Measurements from ENCODE around the gene APOA1.
A peak's percentile ranks its signal among the peaks of the same experiment; 100 is the strongest.
"Not testable (repeated sequence)": the region's sequence is repeated elsewhere in the genome, so short reads cannot be mapped to it uniquely, and the experiment has no call there.

Gene APOA1

DNA sequence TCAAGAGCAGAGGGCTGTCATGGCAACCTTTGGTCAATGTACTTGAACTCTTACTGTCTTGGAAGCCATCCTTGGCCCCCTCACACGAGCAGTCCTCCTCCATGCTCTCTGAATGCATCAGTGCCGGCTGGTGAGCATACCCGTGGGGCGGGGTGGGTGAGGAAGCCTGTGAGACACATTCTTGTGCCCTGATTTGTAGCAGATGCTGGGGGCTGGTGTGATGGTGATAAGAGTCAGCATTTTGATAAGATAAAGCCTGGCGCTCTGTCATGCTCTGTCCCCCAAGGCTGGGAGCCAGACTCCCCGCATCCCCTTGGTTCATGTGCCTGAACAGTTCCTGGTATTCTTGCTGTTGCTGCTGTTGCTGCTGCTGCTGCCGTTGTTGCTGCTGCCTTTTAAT, 20.5 kb upstream of the APOA1 start:
- DNase-seq (ENCODE audit: low read depth in 2 of 2): no peak

DNA sequence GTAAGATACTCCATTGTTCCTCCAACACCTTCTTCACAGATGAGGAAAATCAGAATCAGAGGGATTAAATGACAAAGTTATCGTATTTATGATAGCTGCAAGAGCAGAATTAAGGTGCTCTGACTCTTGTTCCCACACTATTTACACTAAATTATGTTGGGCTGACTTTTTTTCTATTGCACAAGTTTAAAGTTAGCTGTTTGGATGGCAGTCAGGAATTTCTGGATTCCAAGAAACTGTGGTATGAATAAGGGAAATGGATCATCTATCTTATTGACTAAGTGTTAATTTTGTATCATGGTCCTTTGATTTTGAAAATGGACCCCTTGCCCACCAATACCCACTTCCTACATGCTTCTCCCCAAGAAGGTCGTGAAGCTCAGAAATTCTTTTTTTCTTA, 19.9 kb upstream of the APOA1 start:
- no peak for DNase-seq (ENCODE audit: low read depth in 2 of 2)

DNA sequence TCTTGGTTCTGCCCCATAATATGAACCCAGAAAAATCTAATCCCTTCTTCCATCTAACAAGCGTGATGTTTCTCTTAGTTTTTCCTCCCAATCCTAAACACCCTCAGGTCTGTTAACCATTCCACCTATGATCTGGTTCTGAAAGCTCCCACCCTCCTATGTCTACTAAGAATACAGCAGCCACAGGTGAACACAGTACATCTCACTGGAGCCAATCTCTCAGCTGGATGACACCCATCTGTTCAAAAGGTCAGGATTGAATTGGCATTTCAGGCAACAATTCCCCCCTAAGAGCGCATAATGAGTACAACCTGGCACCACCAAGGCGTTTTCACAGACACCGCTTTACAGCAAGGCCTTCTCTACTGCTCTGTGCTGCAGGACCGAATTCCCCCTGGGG, 19.0 kb upstream of the APOA1 start:
- DNase-seq (ENCODE audit: low read depth in 2 of 2): no peak

DNA sequence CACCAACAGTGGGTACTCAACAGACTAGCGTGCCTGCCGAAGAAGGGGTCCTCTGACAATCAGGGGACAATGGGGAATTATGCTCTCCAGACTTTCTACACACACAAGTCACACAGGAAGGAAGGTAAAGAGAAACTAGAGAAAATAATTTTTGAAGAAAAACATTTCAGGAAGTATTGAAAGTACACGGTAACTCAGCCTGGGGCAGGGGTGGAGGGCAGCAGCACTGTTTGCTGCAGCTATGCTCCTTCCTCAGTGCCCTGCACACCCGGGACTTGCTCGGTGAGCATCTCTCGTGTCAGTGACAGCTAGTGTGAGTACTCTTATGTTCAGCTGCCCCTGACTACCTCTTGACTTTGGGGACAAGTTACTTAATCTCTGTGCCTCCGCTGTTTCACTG, 18.0 kb upstream of the APOA1 start:
- DNase-seq (ENCODE audit: low read depth in 2 of 2): no peak

DNA sequence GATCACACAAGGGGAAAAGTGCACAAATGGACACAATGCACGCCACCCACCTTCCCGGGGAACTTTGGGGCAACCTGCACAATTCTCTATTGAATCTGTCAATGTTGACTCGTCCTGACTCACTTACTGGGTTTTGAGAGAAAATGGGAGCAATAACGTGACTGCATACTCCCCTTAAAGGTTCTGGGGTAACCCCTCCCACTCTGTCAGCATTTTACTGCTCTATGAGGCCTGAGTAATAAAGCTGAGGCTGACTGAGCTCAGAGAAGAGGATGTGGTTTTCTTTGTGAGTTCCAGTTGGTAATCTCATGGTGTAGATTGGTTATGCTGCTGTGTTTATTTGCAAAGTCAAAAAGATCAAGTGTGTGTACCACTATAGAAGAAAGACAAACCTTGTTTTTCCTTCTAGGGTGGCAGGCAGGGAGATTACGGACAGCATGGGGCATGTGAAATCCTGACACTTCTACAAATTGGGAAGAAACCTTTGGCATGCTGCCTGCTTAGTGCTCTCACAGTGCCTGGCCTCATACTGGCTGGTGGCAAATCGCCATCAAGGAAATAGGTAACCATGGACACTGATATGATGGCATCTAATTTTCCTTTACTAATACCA, 16.1 kb upstream of the APOA1 start:
- no peak for DNase-seq (ENCODE audit: low read depth in 2 of 2)

DNA sequence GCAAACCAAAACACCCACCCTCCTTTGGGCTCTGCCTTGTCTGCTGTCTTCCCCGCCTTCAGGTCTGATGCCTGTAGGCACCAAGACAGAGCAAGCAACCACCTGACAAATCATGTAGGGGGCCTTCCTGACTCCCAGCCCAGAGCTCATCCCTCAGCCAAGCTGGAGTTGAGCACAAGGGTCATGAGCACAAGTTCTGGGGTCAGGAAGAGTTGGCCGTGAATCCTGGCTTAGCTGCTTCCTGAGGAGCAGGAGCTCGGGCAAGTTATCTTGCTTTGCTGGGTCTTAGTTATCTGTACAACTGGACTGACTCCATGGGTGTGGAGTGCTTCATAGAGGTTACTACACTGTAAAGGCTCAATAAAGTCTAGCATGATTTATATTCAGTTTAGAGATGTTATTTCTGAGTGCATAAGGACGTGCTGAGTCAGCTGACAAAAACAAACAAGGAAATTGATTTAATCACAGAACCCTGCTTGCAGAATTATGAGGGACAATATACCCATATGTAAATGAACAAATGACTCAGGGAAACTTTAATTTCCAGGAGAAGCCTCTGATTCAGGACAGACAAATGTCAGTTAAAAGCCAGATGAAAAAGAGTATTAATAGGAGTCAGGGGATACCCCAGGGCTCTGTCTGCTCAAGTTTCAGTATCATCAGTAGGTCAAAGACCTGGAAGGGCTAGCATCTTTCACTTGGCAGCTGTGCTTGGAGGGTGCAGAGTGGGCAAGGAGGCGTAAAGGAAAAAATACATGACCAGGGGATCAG, 15.0 kb upstream of the APOA1 start:
- DNase-seq (ENCODE audit: low read depth in 2 of 2): no peak

DNA sequence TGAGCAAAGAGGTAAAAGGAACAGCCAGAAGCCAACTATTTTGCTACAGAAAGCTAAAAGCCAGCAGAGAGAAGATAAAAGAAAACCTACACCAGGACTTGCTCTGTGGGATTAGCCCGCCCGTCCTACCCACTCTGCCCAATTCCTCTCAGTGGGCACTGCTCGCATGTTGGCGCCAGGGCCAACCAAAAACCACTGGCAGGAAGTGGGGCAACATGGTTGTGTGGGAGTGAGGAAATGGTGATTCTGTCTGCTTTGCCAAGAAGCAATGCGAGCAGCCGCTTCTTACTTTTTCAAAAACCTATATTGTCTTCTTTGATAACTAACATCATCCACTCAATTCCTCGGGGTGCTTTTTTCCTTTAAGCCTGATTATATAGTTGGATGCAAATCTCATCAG, 14.2 kb upstream of the APOA1 start:
- DNase-seq (ENCODE audit: low read depth in 2 of 2): peak in 1 of 2 donors; percentile 33

DNA sequence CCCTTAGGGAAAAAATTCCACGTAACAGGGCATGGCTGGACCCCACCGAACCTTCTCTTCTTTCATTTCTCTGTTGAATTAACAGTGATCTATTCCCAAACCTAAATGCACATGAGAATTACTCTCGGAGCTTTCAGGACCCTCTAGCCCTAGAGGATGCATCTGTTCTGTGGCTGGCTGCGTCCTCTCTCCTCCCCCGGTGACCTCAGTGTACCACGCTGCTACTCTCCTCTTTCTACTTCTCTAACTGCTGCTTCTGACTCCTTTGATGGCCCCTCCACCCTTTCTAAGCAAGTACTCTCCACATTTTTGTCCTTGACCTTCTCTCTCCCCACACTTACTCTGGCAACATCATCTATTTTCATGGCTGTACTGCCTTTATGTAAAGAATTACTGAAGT, 12.1 kb upstream of the APOA1 start:
- no peak for DNase-seq (ENCODE audit: low read depth in 2 of 2)

DNA sequence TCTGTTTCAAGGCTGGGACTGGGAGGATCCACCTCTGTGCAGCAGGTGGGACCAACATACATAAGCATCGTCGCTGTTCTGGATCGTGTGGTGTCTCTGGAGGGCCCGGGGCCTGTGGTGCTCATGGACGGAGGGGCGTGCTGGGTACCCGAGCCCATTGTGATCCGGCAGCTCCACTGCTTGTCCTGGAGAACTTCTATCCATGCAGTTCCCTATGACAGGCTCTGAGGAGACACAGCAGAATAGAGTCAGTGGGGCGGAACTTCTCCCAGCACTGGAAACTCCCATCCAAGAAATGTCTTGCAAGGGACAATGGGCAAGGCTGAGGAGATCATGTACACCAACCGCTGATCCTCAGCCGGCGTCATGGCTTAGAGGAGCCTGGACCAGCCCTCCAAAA, 11.6 kb upstream of the APOA1 start:
- no peak for DNase-seq (ENCODE audit: low read depth in 2 of 2)

DNA sequence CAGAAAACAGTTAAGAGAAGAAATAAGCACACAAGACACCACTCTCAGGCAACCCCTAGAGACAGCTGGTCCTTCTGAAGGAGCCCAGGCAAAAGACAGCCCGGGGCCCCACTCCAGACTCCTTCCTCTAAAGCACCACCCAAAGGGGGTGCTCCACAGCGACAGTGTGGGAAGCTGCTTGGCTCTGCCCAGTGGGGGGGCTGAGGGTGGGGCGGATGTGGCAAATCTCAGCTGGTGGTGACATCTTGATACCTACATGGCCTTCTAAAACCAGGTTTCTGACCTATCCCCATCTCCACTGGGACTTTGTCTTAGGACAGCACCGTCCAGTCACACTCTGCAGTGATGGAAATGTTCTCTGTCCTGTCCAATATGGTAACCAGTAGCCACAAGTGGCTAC, 10.2 kb upstream of the APOA1 start:
- DNase-seq (ENCODE audit: low read depth in 2 of 2): no peak

DNA sequence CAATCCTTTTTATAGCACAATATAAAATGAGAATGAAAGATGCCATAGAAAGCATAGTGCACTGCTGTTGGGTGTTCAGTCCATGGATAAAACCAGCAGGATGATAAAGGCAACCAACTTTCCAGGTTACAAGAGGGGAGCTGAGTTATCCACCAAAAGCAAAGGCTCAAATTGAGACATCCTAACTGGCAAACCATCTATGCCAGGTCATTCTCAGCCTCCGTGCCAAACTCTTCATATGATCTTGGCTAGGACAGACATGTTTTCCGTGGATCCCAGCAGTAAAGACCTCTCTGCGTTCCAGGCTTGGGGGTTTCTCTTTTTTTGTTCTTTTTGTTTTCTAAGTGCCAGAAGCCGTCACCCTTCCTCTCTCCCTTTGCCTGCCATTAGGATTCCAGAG, 7.3 kb upstream of the APOA1 start:
- DNase-seq (ENCODE audit: low read depth in 2 of 2): no peak

DNA sequence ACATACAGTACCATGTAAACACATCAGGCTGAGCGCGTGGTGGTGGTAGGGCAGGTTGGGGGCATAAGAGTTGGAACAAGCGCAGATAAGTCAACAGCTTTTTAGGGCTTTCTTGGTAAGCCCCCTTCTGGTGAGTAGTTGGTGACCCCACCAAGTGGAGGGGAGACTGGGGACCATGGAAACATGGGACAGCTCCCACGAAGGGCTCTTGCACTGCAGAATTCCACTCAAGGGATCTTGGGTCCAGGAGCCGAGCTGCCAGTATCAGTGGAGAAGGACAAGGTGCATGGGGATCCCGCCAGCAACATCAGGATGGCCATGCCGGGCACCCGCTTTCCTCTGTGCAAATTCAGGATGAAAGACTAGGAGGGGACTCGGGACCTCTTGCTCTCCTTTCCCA, 6.2 kb upstream of the APOA1 start:
- DNase-seq (ENCODE audit: low read depth in 2 of 2): no peak

DNA sequence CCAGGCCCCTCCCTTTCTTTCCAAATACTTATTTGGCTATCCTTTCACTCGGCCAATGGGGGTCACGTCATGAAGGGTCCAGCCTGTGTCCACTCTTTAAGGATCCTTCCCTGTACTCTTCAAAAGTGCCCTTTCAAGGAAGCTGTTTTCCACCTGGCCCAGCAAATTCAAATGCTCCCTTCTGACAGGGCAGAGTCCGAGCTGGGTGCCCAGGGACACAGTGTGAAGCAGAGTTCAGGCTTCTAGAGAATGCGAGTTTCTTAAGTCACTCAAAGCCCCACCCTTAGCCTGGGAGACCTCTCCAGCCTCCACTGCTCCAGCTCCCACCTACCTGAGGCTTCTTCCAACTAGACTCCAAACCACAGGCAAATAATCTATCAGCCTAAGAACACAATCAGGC, 5.5 kb upstream of the APOA1 start:
- DNase-seq (ENCODE audit: low read depth in 2 of 2): no peak

DNA sequence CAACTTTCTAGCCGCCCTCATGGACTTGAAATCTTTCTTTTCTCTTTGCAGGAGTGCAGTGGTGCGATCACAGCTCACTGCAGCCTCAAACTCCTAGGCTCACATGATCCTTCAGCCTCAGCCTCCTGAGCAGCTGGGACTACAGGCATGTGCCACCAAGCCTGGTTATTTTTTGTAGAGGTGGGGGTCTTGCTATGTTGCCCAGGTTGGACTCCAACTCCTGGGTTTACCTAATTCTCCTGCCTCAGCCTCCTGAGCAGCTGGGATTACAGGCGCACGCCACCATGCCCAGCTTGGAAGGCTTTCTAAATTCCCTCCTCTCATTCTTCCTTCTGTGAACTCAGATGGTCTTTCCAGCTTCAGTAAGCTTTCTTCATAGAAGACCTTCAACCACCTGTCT, 4.7 kb upstream of the APOA1 start:
- no peak for DNase-seq (ENCODE audit: low read depth in 2 of 2)

DNA sequence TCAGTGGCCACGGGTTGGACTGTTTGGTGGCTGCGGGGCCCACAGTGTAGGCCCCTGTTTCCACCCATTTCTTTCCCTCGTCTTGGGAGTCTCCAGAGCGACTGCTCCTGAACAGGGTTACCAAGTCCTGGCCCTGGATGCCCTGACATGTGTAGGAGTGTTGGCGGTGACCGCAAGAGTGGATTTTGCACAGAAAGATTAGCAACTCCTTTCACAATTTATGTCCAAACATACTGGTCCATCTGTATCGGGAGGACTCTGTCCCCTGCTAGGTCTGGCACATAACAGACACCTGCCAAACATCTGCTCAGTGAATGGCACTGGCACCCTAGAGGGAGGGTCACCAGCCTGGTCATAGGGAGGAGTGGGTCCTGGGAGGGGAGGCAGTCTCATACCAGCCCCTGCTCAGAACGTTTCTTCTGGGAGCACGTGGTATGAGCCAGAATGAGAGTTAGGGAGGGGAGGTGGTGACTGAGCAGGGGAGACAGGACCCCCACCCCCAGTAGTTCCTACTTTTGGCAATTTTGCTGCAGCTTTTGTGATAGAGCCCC, 3.4 kb upstream of the APOA1 start:
- DNase-seq (ENCODE audit: low read depth in 2 of 2): no peak

DNA sequence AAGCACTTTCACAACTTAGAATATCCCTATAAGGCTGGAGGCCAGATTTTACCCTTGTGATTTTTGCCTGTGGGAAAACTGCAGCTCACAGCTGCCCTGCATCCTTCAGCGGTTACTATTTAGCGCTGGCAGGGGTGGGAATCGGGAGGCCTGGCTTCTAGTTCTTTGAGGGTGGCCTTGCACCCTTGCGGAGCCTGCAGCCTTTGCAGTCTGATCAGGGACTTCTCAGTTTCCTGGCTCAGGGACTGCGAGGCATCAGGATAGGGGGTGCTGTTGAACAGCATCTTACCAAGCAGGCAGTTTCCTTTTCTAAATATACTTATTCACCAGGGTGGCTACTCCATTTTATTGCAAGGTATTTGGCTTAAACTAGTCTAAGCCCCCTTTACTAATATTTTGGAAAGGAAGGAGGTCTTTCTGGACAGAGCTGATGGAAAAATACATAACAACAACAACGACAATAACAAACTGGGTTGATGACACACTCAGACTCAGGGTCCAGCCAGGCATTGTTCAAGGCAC, 2.9 kb upstream of the APOA1 start:
- DNase-seq (ENCODE audit: low read depth in 2 of 2): no peak

DNA sequence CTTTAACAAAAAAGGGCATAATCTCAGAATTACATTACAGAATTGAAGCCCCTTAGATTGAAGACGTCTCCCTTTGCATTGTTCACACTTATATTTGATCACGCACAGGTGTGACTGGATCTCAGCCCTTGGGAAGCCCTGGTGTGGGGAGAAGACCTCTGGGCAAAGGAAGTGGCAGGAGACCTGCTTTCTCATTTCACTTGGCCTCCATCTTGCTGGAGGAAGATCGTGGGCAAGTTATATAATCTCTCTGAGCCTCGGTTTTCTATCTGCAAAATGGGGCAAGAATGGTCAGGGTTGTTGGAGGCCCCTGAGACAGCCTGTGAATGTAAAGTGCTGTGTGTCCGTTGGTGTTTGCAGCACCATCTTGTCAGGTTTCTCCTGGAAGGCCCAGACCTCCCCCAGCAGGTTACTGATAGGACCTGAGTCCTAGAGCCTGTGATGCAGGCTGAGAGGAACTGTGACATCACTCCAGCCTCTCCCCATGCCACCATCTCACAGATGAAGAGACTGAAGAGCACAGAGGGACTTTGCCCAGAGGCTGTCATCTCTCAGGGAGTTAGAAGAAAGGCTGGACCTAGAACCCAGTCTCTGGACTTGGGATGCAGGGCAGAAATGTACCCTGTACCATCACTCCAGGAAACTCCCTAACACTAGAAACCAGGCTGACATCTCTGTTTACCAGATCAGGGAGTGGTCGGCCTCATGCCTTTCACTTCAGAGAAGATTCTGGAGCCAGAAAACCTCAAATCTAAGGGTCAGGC, 1.1 kb upstream of the APOA1 start:
- no peak for DNase-seq (ENCODE audit: low read depth in 2 of 2)

DNA sequence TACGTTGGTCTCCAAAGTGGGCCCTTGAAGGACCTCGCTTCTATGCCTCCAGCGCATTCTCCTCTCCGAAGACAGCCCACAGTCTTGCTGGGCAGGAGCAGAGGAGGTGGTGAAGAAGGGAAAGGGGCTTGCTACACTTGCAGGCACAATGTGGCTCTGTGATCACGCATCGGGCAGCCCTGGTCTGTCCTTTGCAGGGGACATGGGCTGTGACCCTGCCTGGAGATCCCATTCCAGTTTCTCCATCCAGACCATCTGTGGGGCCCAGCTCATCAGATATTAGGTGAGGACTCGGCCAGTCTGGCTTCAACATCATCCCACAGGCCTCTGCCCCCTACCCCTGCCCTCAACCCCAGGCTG, 810 bp downstream of the APOA1 start:
- DNase-seq (ENCODE audit: low read depth in 2 of 2): no peak

DNA sequence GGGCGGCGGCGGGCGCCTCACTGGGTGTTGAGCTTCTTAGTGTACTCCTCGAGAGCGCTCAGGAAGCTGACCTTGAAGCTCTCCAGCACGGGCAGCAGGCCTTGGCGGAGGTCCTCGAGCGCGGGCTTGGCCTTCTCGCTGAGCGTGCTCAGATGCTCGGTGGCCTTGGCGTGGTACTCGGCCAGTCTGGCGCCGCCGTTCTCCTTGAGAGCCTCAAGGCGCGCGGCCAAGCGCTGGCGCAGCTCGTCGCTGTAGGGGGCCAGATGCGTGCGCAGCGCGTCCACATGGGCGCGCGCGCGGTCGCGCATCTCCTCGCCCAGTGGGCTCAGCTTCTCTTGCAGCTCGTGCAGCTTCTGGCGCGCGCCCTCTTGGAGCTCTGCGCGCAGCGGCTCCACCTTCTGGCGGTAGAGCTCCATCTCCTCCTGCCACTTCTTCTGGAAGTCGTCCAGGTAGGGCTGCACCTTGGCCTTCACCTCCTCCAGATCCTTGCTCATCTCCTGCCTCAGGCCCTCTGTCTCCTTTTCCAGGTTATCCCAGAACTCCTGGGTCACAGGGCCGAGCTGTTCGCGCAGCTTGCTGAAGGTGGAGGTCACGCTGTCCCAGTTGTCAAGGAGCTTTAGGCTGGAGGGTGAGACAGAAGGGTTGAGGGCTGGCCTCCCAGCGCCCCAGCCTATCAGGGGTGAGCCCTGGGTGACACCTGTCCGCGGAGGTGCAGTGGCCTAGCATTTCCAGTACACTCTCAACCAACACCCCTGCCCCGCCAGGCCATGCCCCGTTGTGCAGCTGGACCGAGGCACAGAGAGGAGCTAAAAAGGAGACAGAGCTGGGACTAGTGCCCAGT, 1.4 kb downstream of the APOA1 start:
- peak; percentile 53 to 55 for DNase-seq (ENCODE audit: low read depth in 2 of 2)

DNA sequence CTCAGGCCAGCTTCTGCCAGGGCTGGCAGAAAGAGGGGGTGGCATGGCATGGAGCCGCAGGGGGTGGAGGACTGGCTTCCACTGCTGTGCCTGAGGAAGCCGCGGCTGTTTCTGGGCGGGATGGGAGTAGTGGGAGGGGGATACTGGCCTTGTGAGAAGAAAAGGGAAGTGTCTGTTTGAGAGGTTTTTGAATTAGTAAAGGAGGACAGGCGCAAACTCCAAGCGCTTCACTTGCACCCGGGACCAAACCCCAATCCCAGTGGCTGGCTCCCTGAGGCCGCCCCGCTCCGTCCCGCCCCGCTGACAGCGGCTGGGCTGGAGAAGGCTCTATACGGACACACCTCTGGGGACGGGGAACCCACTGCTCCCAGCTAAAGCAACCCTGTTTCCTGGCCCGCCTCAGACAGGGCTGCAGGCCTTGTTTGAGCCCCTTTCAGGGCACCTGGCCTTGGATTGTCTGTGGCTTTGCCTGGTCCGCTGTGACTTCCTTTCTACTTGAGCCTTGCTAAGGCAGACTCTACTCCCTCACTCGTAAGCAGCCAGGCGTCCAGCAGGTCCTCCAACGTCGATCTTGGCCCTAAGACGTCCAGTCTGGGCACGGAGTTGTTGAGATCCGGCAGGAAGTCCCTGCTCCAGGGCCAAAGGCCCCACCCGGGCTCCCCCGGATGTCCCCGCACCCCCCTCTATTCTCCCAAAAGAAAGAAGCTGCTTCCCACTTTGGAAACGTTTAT, 2.2 kb downstream of the APOA1 start:
- no peak for DNase-seq (ENCODE audit: low read depth in 2 of 2)

DNA sequence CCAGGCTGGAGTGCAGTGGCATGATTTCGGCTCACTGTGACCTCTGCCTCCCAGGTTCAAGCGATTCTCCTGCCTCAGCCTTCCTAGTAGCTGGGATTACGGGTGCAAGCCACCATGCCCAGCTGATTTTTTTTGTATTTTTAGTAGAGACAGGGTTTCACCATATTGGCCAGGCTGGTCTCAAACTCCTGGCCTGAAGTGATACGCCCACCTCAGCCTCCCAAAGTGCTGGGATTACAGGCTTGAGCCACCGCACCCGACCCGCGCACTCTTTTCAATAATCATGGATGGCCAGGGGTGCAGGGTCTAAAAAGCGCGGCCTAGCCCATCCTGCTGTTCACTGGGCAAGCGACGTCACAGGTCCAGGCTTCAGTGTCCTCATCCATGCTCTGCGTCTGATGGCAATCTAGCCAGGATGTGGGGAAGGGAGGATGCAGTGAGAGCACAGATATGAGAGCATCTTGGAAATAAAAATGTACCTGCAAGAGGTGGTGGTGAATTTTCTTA, 2.8 kb downstream of the APOA1 start:
- DNase-seq (ENCODE audit: low read depth in 2 of 2): not testable (repeated sequence)

All from stimulated activated CD8-positive, alpha-beta memory T cell treated with anti-CD3 and anti-CD28 coated beads, Interleukin-7, amount 100 ng/mL, for 1 hour (primary cell).